Astrocyte (in vitro differentiated cells and primary cell): Measurements from ENCODE around the gene HMGB3.
"Not testable (repeated sequence)": the region's sequence is repeated elsewhere in the genome, so short reads cannot be mapped to it uniquely, and the experiment has no call there.

Source experiments
- CTCF ChIP-seq: IDR thresholded peaks from 2 replicates; pipeline ENCODE4 v1.5.1; 2011; ENCODE audit warnings: low read depth, mild to moderate bottlenecking, inconsistent platforms, low read length, moderate library complexity; ENCODE audit not compliant: insufficient read depth
- EZH2 ChIP-seq: IDR thresholded peaks from 2 replicates; pipeline ENCODE4 v1.6.1; 2012; ENCODE audit warnings: mild to moderate bottlenecking, low read length, inconsistent platforms; ENCODE audit not compliant: insufficient read depth

GRCh38 chrX:150987687-150988086 is 4.6 kb downstream of the HMGB3 start:
- TF ChIP-seq EZH2, CTCF: not testable (repeated sequence)
